Neural cell (in vitro differentiated cells): Measurements from ENCODE around the gene LGI4. TPM values are rescaled to one million over a fixed set of nuclear protein-coding genes. Genes with fewer than 3 reads are reported as not detected.

Source experiments
- H2AFZ ChIP-seq: fragments of 200-600, 300-800 bp; sonication (generic), shearing (Covaris generic); 2 replicates; pipeline ENCODE4 v1.6.0; 2014; ENCODE audit warnings: low read depth, mild to moderate bottlenecking, antibody characterized with exemption, low read length, moderate library complexity
- H3F3A ChIP-seq: fragments of 200-600 bp; shearing (Covaris generic); 2 replicates; pipeline ENCODE4 v1.6.1; 2016; ENCODE audit warnings: mild to moderate bottlenecking, moderate library complexity, mixed read lengths, antibody characterized with exemption, low read length; ENCODE audit not compliant: insufficient read depth, poor library complexity, severe bottlenecking
- H3K27ac ChIP-seq: fragments of 200-600, 300-800 bp; sonication (generic), shearing (Covaris generic); 2 replicates; pipeline ENCODE4 v1.5.1; 2014; ENCODE audit warnings: mild to moderate bottlenecking, low read length, moderate library complexity
- H3K27me3 ChIP-seq: fragments of 300-800, 200-600 bp; sonication (generic), shearing (Covaris generic); 2 replicates; pipeline ENCODE4 v1.6.0; 2014; ENCODE audit warnings: mild to moderate bottlenecking, low read depth, low read length, moderate library complexity; ENCODE audit not compliant: insufficient read depth
- H3K36me3 ChIP-seq: fragments of 300-800, 200-600 bp; sonication (generic), shearing (Covaris generic); 2 replicates; pipeline ENCODE4 v1.5.1; 2014; ENCODE audit warnings: mild to moderate bottlenecking, antibody characterized with exemption, low read length, moderate library complexity; ENCODE audit not compliant: insufficient read depth
- H3K4me2 ChIP-seq: fragments of 300-800, 200-600 bp; sonication (generic), shearing (Covaris generic); 2 replicates; pipeline ENCODE4 v1.6.0; 2014; ENCODE audit warnings: mild to moderate bottlenecking, low read length
- H3K4me3 ChIP-seq: fragments of 300-800, 200-600 bp; sonication (generic), shearing (Covaris generic); 2 replicates; pipeline ENCODE4 v1.5.1; 2014; ENCODE audit warnings: mild to moderate bottlenecking, low read length, moderate library complexity
- H3K79me2 ChIP-seq: fragments of 200-600 bp; shearing (Covaris generic); replicated peaks from 2 replicates; pipeline ENCODE4 v1.6.0; 2014; ENCODE audit warnings: mild to moderate bottlenecking, low read length, moderate library complexity; ENCODE audit not compliant: insufficient read depth
- H3K9ac ChIP-seq: fragments of 300-800, 200-600 bp; sonication (generic), shearing (Covaris generic); 2 replicates; pipeline ENCODE4 v1.6.1; 2016; ENCODE audit warnings: mild to moderate bottlenecking, low read length, mixed read lengths
- H3K9me2 ChIP-seq: fragments of 200-600 bp; shearing (Covaris generic); 2 replicates; pipeline ENCODE4 v1.6.1; 2016; ENCODE audit warnings: mild to moderate bottlenecking, low read length, mixed read lengths; ENCODE audit not compliant: insufficient read depth
- H3K9me3 ChIP-seq: fragments of 200-600, 300-800 bp; sonication (generic), shearing (Covaris generic); 2 replicates; pipeline ENCODE4 v1.6.1; 2016; ENCODE audit warnings: mild to moderate bottlenecking, mixed run types, low read length, moderate library complexity, mixed read lengths
- H4K20me1 ChIP-seq: fragments of 200-600 bp; shearing (Covaris generic); 2 replicates; pipeline ENCODE4 v1.6.1; 2016; ENCODE audit warnings: mild to moderate bottlenecking, mixed run types; ENCODE audit not compliant: insufficient read depth
- EP300 ChIP-seq: fragments of 450-650 bp; conservative IDR thresholded peaks from 2 replicates; pipeline ENCODE4 v1.6.1; 2014; ENCODE audit warnings: antibody characterized with exemption, mild to moderate bottlenecking, moderate library complexity; ENCODE audit not compliant: poor library complexity, severe bottlenecking
- EZH2 ChIP-seq: fragments of 200-600, 300-800 bp; shearing (Covaris generic), sonication (generic); IDR thresholded peaks from 2 replicates; pipeline ENCODE4 v1.6.1; 2014; ENCODE audit warnings: antibody characterized with exemption, low read length, borderline replicate concordance, mild to moderate bottlenecking; ENCODE audit not compliant: insufficient read depth, poor library complexity, severe bottlenecking
- MXI1 ChIP-seq: fragments of 450-650 bp; conservative IDR thresholded peaks from 2 replicates; pipeline ENCODE4 v1.6.1; 2014; ENCODE audit warnings: antibody characterized with exemption, mild to moderate bottlenecking; ENCODE audit not compliant: poor library complexity, severe bottlenecking
- POLR2AphosphoS5 ChIP-seq: IDR thresholded peaks from 2 replicates; pipeline ENCODE4 v1.6.1; 2012
- RAD21 ChIP-seq: fragments of 450-650 bp; conservative IDR thresholded peaks from 2 replicates; pipeline ENCODE4 v1.6.1; 2014; ENCODE audit warnings: antibody characterized with exemption, mild to moderate bottlenecking, moderate library complexity
- REST ChIP-seq: IDR thresholded peaks from 2 replicates; pipeline ENCODE4 v1.6.1; 2012; ENCODE audit warnings: borderline replicate concordance
- SMC3 ChIP-seq: fragments of 450-650 bp; conservative IDR thresholded peaks from 2 replicates; pipeline ENCODE4 v1.6.1; 2014; ENCODE audit warnings: antibody characterized with exemption, mild to moderate bottlenecking, moderate library complexity; ENCODE audit not compliant: poor library complexity
- TAF1 ChIP-seq: IDR thresholded peaks from 2 replicates; pipeline ENCODE4 v1.6.1; 2012; ENCODE audit warnings: low read depth
- polyA plus RNA-seq: library from polyadenylated mRNA; depleted of rRNA; stranded (reverse); fragments of >200 nt; gene quantifications from 2 replicates; pipeline ENCODE4 v1.2.3, GENCODE V29; 2014
- TF ChIP-seq, protein P1 (sequence below): fragments of 450-650 bp; IDR thresholded peaks from 2 replicates; pipeline ENCODE4 v1.5.1; 2014; ENCODE audit warnings: antibody characterized with exemption, mild to moderate bottlenecking, moderate library complexity; ENCODE audit not compliant: poor library complexity, severe bottlenecking

Gene LGI4
- polyA plus RNA-seq, 1 donor from 2014 or later, result 0.63 TPM

DNA sequence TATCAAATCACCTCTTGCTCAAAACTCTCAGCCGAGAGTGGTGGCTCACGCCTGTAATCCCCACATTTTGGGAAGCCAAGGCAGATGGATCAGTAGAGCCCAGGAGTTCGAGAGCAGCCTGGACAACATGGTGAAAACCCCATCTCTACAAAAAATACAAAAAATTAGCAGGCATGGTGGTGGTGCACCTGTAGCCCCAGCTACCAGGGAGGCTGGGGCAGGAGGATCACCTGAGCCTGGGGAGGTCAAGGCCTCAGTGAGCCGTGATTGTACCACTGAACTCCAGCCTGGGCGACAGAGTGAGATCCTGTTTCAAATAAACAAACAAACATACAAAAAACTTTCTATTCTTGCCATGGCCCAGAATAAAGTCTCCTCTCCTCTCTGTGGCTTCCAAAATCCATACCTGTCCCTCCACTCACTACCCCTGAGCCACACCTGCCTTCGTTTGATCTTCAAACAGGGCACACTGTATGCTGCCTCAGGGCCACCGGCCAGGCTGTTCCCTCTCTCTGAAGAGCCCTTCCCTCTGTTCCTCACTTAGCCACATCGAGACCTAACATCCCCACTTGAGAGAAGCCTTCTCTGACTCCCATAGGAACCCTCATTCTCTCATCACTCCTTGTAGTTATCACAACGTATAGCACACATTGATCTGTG lies 6.3 kb downstream of the LGI4 start:
- Histone ChIP-seq H4K20me1 (no peaks in the 10 kb centered on the region), H3K79me2 (no peaks in the 10 kb centered on the region), H3F3A (no peaks in the 10 kb centered on the region), H3K9me3 (no peaks in the 10 kb centered on the region), H2AFZ (no peak overlapping the region), H3K36me3 (no peaks in the 10 kb centered on the region), H3K27me3 (no peaks in the 10 kb centered on the region), H3K4me3 (no peak overlapping the region), H3K27ac (no peak overlapping the region), H3K4me2 (no peak overlapping the region), H3K9me2 (no peaks in the 10 kb centered on the region), H3K9ac (no peak overlapping the region)
- TF ChIP-seq EZH2 (no peak), REST (no peak), TAF1 (no peak), MXI1 (no peak)

DNA sequence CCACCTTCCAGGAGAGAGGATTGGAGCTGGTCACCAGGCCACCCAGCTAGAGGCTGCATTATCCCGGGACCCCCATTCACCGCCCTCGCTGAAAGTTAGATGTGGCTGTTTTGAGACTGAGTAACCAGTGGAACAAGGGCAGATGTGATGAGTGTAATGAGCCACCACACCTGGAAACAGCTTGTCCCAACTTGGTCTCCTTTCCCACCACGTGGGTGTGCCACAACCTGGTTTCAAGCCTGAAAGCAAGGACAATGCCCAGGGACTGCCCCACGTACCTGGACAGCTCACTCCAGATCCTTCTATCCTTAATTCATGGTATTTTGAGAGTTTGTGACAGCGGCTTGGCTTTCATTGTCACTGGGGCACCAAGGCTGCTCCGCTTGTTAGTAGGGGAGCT lies 7.0 kb downstream of the LGI4 start:
- no peak overlapping the region for H3K9ac ChIP-seq
- H3K27ac ChIP-seq, result no peak overlapping the region

More for the DNA sequence above, 7.0 kb downstream of the LGI4 start:
- H3K9me2 ChIP-seq, result no peaks in the 10 kb centered on the region
- H2AFZ ChIP-seq, result no peak overlapping the region
- no peaks in the 10 kb centered on the region for H3F3A ChIP-seq
- no peak overlapping the region for H3K4me3 ChIP-seq
- no peak for TF ChIP-seq REST
- no peak for TF ChIP-seq MXI1
- no peak for TF ChIP-seq SMC3
- no peak for TF ChIP-seq EZH2
- TF ChIP-seq EP300, result no peak
- no peak for TF ChIP-seq TAF1
- no peak for TF ChIP-seq RAD21
- TF ChIP-seq, protein P1, sequence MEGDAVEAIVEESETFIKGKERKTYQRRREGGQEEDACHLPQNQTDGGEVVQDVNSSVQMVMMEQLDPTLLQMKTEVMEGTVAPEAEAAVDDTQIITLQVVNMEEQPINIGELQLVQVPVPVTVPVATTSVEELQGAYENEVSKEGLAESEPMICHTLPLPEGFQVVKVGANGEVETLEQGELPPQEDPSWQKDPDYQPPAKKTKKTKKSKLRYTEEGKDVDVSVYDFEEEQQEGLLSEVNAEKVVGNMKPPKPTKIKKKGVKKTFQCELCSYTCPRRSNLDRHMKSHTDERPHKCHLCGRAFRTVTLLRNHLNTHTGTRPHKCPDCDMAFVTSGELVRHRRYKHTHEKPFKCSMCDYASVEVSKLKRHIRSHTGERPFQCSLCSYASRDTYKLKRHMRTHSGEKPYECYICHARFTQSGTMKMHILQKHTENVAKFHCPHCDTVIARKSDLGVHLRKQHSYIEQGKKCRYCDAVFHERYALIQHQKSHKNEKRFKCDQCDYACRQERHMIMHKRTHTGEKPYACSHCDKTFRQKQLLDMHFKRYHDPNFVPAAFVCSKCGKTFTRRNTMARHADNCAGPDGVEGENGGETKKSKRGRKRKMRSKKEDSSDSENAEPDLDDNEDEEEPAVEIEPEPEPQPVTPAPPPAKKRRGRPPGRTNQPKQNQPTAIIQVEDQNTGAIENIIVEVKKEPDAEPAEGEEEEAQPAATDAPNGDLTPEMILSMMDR, result no peak
- no peak for TF ChIP-seq POLR2AphosphoS5
- H4K20me1 ChIP-seq, result no peaks in the 10 kb centered on the region
- H3K9me3 ChIP-seq, result no peaks in the 10 kb centered on the region
- H3K79me2 ChIP-seq, result no peaks in the 10 kb centered on the region
- no peak overlapping the region for H3K4me2 ChIP-seq
- no peaks in the 10 kb centered on the region for H3K36me3 ChIP-seq
- H3K27me3 ChIP-seq, result no peaks in the 10 kb centered on the region
